ENCODE measurements around the gene KLRG1. TPM values are rescaled to one million over a fixed set of nuclear protein-coding genes. Genes with fewer than 3 reads are reported as not detected.

Gene KLRG1
- total and polyA plus RNA-seq, 5 donors = 5.2 to 8.0 (median 6.0) TPM

DNA sequence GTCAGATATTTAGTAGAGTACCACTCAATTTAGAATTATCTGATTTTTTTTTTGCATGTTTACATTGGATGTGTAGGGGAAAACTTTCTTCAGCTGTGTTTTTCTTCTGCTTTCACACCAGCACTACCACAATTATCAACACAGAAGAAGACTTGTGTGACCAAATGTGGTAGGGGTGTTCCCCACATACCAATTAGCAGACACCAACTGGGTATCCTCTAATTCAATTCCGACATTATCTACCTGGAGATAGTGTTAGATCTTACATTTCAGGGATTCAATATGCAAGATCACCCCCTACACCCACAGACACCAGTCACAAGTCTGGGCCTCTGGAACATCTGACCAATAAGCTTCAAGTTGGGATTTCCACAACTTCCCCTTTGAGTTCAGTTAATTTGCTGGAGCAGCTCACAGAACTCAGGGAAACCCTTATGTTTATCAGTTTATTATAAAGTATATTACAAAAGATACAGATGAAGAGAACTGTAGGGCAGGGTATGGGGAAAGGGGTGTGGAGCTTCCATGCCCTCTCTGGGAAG, 4.1 kb upstream of the KLRG1 start:
- ATAC-seq = no peak
- intact Hi-C loops (cut with DNase I) = no loop called here
- Histone ChIP-seq H3K4me1 (ENCODE audit: control insufficient read depth, insufficient read depth, low read length) (no peaks in the 10 kb centered on the region), H3K4me3 (ENCODE audit: low read length) (no peak overlapping the region), H3K27ac (ENCODE audit: low read length) (no peak overlapping the region), H3K27me3 (ENCODE audit: control insufficient read depth, insufficient read depth) (no peaks in the 10 kb centered on the region), H3K9me3 (ENCODE audit: control insufficient read depth, low read length) (peaks cover 2% of the 10 kb centered on the region)
- DNase-seq = no peak
- 68% methylated on average over 1 of the region's 1 CpG for WGBS

DNA sequence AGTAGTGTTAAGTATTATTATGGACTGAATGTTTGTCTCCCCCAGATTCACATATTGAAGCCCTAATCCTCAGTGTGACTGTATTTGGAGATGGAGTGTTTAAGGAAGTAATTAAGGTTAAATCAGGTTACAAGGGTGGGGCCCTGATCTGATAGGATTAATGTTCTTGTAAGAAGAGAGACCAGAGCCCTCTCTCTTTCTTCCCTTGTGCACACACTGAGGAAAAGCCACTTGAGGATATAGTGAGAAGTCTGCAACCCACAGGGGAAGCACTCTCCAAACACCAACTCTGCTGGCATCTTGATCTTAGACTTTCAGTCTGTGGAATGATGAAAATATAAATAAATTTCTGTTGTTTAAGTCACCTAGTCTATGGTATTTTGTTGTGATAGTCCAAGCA, 2.2 kb upstream of the KLRG1 start:
- no peak for ATAC-seq
- no peaks in the 10 kb centered on the region for H3K4me1 ChIP-seq (ENCODE audit: control insufficient read depth, insufficient read depth, low read length)
- intact Hi-C loops (cut with DNase I) = no loop called here
- H3K27ac ChIP-seq (ENCODE audit: low read length) = no peak overlapping the region
- no peak overlapping the region for H3K4me3 ChIP-seq (ENCODE audit: low read length)
- H3K27me3 ChIP-seq (ENCODE audit: control insufficient read depth, insufficient read depth) = no peaks in the 10 kb centered on the region
- DNase-seq = no peak
- no peaks in the 10 kb centered on the region for H3K9me3 ChIP-seq (ENCODE audit: control insufficient read depth, low read length)

DNA sequence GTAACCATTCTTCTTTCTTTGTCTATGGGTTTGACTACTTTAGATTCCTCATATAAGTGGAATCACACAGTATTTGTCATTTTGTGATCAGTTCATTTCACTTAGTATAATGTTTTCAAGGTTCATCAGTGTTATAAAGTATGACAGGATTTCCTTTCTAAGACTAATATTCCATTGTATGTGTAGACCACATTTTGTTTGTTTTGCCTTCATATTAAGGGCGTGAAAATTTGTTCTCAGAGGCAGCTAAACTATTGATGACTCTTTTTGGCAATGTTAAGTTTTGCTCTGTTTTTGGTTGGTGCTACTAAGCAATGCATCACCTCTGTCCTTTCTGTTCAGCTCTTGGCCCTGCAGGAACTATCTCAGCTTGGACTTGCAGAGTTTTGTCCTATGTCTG, 1.7 kb upstream of the KLRG1 start:
- H3K27me3 ChIP-seq (ENCODE audit: control insufficient read depth, insufficient read depth) = no peaks in the 10 kb centered on the region
- DNase-seq (no peak), ATAC-seq (no peak)
- 55% methylated on average over 1 of the region's 1 CpG for WGBS
- no peaks in the 10 kb centered on the region for H3K9me3 ChIP-seq (ENCODE audit: control insufficient read depth, low read length)
- intact Hi-C loops (cut with DNase I) = no loop called here
- H3K27ac ChIP-seq (ENCODE audit: low read length) = no peak overlapping the region
- no peak overlapping the region for H3K4me3 ChIP-seq (ENCODE audit: low read length)
- H3K4me1 ChIP-seq (ENCODE audit: control insufficient read depth, insufficient read depth, low read length) = no peaks in the 10 kb centered on the region

DNA sequence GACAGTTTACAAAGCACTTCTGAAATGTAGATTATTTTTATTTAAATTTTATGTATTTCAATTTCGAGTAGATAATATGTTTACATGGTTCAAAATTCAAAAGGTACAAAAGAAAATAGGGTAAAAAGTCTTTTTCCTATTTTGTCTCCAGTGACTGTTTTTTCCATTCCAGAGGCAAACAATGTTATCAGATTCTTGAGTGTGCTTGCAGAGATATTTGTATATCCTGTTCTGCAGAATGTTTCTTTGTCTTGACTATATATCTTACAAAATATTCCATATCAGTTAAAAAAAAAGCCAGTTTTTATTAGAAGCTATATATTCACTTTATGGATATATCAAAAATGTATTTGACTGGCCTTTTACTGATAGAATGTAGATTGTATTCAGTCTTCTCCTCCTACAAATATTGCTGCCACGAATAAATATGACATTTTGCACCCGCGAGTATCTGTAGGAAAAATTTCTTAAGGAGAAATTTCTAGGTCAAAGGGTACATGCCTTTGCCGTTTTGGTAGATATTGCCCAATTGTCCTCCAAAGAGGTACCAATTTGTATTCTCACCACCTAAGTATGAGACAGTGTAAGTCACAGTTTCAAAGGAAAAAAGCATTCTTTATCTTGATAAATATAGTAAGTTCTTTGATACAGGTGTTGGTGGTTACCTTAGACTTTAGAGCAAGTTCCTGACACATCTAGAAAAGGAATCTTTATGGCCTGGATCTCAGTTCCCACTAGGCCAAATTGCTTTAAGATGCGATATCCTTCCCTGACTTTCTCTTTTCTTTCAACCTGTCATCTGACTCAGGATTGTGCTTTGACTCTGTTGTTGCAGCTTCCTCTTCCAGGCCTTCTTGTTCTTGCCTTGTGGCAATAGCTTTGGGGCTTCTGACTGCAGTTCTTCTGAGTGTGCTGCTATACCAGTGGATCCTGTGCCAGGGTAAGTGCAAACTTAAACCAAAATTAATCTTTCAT, 2.3 kb downstream of the KLRG1 start:
- intact Hi-C loops (cut with DNase I) = no loop called here
- WGBS = 56% methylated on average over 6 of the region's 6 CpGs

DNA sequence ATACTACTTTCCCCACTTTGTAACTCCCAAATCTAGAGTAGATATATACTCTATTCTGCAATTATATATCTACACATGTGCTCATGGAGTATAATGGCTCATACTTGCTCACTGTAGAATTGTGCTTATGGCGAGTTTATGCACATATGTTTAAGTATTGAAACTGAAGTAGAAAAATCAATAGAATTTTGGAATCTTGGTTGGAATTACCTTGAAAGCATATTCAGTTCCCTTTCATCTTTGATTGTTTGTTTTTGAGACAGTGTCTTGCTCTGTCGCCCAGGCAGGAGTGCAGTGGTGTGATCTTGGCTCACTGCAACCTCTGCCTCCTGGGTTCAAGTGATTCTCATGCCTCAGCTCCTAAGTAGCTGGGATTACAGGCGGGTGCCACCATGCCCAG, 4.5 kb downstream of the KLRG1 start:
- H3K4me1 ChIP-seq (ENCODE audit: control insufficient read depth, insufficient read depth, low read length) = peaks cover 4% of the 10 kb centered on the region
- no peaks in the 10 kb centered on the region for H3K9me3 ChIP-seq (ENCODE audit: control insufficient read depth, low read length)
- no peak for ATAC-seq
- DNase-seq = no peak
- no peak overlapping the region for H3K4me3 ChIP-seq (ENCODE audit: low read length)
- 86% methylated on average over 3 of the region's 3 CpGs for WGBS
- H3K27me3 ChIP-seq (ENCODE audit: control insufficient read depth, insufficient read depth) = no peaks in the 10 kb centered on the region
- no peak overlapping the region for H3K27ac ChIP-seq (ENCODE audit: low read length)
- intact Hi-C loops (cut with DNase I) = no loop called here

More for the DNA sequence above, 2.3 kb downstream of the KLRG1 start:
- no peak for DNase-seq
- Histone ChIP-seq H3K27ac (ENCODE audit: low read length) (peak overlapping the region; percentile 90), H3K27me3 (ENCODE audit: control insufficient read depth, insufficient read depth) (no peaks in the 10 kb centered on the region), H3K4me1 (ENCODE audit: control insufficient read depth, insufficient read depth, low read length) (peaks cover under 1% of the 10 kb centered on the region), H3K4me3 (ENCODE audit: low read length) (peak overlapping the region; percentile 32), H3K9me3 (ENCODE audit: control insufficient read depth, low read length) (no peaks in the 10 kb centered on the region)
- ATAC-seq = no peak

DNA sequence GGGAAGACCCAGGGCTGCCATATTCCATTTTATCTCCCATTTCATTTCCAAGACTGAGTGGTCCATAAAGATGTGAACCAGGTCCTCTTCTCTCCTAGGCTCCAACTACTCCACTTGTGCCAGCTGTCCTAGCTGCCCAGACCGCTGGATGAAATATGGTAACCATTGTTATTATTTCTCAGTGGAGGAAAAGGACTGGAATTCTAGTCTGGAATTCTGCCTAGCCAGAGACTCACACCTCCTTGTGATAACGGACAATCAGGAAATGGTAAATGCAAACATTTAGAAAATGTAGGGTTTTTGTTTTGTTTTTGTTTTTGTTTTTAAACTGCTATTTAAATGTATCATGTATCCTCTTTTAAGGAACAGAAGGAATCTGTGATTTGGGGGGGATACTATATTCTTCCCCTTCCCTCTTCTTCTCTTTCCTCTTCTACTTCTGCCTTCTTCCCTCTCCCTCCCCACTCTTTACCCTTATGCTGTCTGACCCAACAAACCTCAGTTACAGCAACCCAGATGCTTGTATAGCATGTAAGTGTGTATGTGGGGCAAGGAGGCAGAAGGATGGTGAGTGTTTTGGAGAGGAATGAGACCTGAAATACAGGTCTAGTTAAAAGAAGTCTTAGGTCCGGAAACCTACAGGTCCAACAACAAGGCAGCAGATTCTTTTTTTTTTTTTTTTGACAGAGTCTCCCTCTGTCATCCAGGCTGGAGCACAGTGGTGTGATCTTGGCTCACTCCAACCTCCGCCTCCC, 5.9 kb downstream of the KLRG1 start:
- 76% methylated on average over 4 of the region's 4 CpGs for WGBS
- H3K4me1 ChIP-seq (ENCODE audit: control insufficient read depth, insufficient read depth, low read length) = peaks cover 4% of the 10 kb centered on the region
- DNase-seq = no peak
- no peak overlapping the region for H3K4me3 ChIP-seq (ENCODE audit: low read length)
- no peaks in the 10 kb centered on the region for H3K27me3 ChIP-seq (ENCODE audit: control insufficient read depth, insufficient read depth)
- H3K27ac ChIP-seq (ENCODE audit: low read length) = no peak overlapping the region
- H3K9me3 ChIP-seq (ENCODE audit: control insufficient read depth, low read length) = no peaks in the 10 kb centered on the region
- no peak for ATAC-seq
- intact Hi-C loops (cut with DNase I) = no loop called here

DNA sequence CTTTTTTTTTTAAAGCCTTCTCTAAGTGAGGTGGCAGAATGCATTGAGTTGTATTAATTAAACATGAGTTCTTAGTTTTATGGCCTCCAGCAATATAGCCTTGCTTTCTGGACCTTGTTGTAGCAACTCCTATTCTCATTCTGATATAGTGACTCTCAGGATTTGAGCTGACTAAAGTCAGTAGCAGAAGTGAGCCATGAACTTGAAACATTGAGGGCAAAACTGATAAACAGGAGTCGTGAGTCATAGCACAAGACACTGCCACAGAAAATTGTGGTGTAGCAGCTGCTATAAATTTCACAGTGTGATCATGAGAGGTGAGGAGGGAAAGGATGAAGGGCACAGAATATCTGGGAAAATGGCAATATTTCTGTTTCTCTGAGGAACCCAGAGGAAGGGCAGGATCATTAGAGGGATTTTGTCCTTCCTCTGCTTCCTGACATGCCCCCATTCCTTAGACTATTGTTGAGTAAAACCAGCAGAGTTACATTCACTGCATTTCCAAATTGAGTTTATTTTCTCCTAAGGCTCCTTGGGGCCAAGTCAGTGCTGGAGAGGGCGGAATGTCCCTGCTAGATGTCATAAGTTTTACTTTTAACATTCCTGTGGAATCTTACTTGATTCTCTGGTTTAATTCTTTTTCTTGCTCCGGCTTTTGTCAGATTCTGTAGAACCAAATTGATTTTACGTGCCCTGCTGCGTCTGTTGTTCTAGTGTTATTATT, 7.5 kb downstream of the KLRG1 start:
- no peak for ATAC-seq
- Histone ChIP-seq H3K4me3 (ENCODE audit: low read length) (no peak overlapping the region), H3K27me3 (ENCODE audit: control insufficient read depth, insufficient read depth) (no peaks in the 10 kb centered on the region), H3K4me1 (ENCODE audit: control insufficient read depth, insufficient read depth, low read length) (peaks cover 4% of the 10 kb centered on the region), H3K27ac (ENCODE audit: low read length) (peak overlapping the region; percentile 43), H3K9me3 (ENCODE audit: control insufficient read depth, low read length) (no peaks in the 10 kb centered on the region)
- DNase-seq = no peak
- intact Hi-C loops (cut with DNase I) = no loop called here
- 79% methylated on average over 5 of the region's 5 CpGs for WGBS

DNA sequence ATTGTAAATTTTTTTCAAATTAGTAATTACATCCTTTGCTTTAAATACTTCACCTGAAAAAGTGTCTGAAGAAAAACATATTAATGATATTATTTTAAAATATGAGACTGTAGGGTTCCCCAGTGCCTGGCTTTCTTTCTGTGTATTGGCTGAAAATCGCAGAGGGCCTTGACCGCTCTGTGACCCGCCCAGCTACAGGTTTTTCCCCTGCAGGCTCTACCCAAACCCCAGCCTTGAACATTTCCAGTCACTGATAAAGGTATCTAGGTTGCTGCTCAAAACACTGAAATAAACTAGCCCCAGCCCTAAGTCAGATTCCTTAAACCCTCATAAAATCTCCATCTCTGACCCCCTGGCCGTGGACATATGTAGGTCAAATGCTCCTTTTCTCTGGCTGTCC, 11.9 kb downstream of the KLRG1 start:
- intact Hi-C loops (cut with DNase I) = no loop called here
- ATAC-seq (no peak), DNase-seq (no peak)
- no peak overlapping the region for H3K27ac ChIP-seq (ENCODE audit: low read length)
- H3K4me3 ChIP-seq (ENCODE audit: low read length) = no peak overlapping the region
- peaks cover 6% of the 10 kb centered on the region for H3K4me1 ChIP-seq (ENCODE audit: control insufficient read depth, insufficient read depth, low read length)
- 91% methylated on average over 4 of the region's 4 CpGs for WGBS
- no peaks in the 10 kb centered on the region for H3K27me3 ChIP-seq (ENCODE audit: control insufficient read depth, insufficient read depth)
- no peaks in the 10 kb centered on the region for H3K9me3 ChIP-seq (ENCODE audit: control insufficient read depth, low read length)

DNA sequence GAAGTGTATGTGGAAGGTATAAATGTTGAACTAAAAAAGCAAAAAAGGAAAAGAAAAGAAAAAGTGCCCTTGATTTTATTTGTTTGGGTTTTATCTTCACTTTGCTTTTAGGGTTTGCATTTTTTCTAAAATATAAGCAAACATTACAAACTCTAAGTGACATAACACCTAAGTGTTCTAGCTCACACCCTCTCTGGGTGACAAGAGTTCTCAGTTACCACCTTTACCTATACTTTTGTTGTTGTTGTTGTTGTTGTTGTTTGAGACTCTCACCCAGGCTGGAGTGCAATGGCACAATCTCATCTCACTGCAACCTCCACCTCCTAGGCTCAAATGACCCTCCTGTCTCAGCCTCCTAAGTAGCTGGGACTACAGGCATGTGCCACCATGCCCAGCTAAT, 13.0 kb downstream of the KLRG1 start:
- Histone ChIP-seq H3K4me1 (ENCODE audit: control insufficient read depth, insufficient read depth, low read length) (peaks cover 1% of the 10 kb centered on the region), H3K27me3 (ENCODE audit: control insufficient read depth, insufficient read depth) (no peaks in the 10 kb centered on the region), H3K27ac (ENCODE audit: low read length) (no peak overlapping the region), H3K9me3 (ENCODE audit: control insufficient read depth, low read length) (no peaks in the 10 kb centered on the region), H3K4me3 (ENCODE audit: low read length) (no peak overlapping the region)
- no peak for DNase-seq
- intact Hi-C loops (cut with DNase I) = no loop called here
- no peak for ATAC-seq

DNA sequence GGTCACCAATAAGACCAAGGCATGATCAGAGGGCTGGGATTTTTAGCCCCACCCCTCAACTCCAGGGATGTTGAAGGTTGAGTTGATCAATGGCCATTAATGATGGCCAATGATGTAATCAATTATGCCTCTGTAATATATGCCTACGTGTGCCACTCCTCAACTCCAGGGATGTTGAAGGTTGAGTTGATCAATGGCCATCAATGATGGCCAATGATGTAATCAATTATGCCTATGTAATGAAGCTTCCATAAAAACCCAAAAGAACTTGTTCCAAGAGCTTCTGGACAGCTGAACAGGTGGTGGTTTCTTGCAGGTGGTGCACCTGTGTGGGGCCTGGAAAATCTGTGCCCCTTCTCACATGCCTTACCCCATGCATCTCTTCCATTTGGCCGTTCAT, 33.2 kb downstream of the KLRG1 start:
- intact Hi-C loops (cut with DNase I) = loop anchor here in 1 of 4 donors (10.0 kb wide), 1 partner anchor 48 kb away; no protein-coding TSS in a partner anchor
- Histone ChIP-seq H3K27ac (ENCODE audit: low read length) (no peak overlapping the region), H3K27me3 (ENCODE audit: control insufficient read depth, insufficient read depth) (no peaks in the 10 kb centered on the region), H3K4me1 (ENCODE audit: control insufficient read depth, insufficient read depth, low read length) (no peaks in the 10 kb centered on the region), H3K9me3 (ENCODE audit: control insufficient read depth, low read length) (no peaks in the 10 kb centered on the region), H3K4me3 (ENCODE audit: low read length) (no peak overlapping the region)
- ATAC-seq (no peak), DNase-seq (no peak)
- WGBS = 92% methylated on average over 2 of the region's 2 CpGs

Measured in right cardiac atrium (tissue), 5 donors.